Tibial nerve (tissue), 3 donors: ENCODE results near the gene MAP3K21.

Source experiments
- CTCF ChIP-seq, 5 experiments: fragments of 200-600 bp in 3 of 5; fragments of 450-650 bp in 2 of 5; sonication (generic) in 3 of 5; IDR thresholded peaks; one replicate each; pipeline ENCODE4 v1.5.1; 2016 to 2019; ENCODE audit warnings: antibody characterized with exemption in 5 of 5, mild to moderate bottlenecking in 3 of 5, moderate library complexity in 2 of 5
- POLR2A ChIP-seq, 2 donors: fragments of 450-650 bp; IDR thresholded peaks; one replicate each; pipeline ENCODE4 v1.6.1; 2017; ENCODE audit warnings: antibody characterized with exemption in 2 of 2, mild to moderate bottlenecking in 2 of 2, moderate library complexity in 2 of 2

- TF ChIP-seq POLR2A (IDR thresholded peaks at IDR 0.05): no peak
- TF ChIP-seq CTCF (IDR thresholded peaks at IDR 0.05): no peak
Observed at GRCh38 chr1:233290396-233291034, 37.0 kb upstream of the MAP3K21 start.
